Esophagus muscularis mucosa (tissue), 4 donors: ENCODE measurements around the gene STYXL2.

ENCODE experiments used
- EP300 ChIP-seq: sonication (generic); formaldehyde crosslinking; IDR thresholded peaks from one replicate; pipeline ENCODE4 v1.6.1; 2017; ENCODE audit warnings: antibody characterized with exemption
- POLR2A ChIP-seq: fragments of 450-650 bp; IDR thresholded peaks from one replicate; pipeline ENCODE4 v1.6.1; 2017; ENCODE audit warnings: antibody characterized with exemption, moderate library complexity, mild to moderate bottlenecking, low read depth
- POLR2AphosphoS5 ChIP-seq, 2 donors: sonication (generic); formaldehyde crosslinking; IDR thresholded peaks; one replicate each; pipeline ENCODE4 v1.6.1; 2017; ENCODE audit warnings: antibody characterized with exemption in 2 of 2
- TF ChIP-seq, protein P1 (sequence below), 3 experiments: fragments of 200-600 bp in 2 of 3; fragments of 450-650 bp in 1 of 3; sonication (generic) in 2 of 3; IDR thresholded peaks; one replicate each; pipeline ENCODE4 v1.5.1; 2017 to 2019; ENCODE audit warnings: antibody characterized with exemption in 3 of 3, mild to moderate bottlenecking in 2 of 3, moderate library complexity in 1 of 3

DNA sequence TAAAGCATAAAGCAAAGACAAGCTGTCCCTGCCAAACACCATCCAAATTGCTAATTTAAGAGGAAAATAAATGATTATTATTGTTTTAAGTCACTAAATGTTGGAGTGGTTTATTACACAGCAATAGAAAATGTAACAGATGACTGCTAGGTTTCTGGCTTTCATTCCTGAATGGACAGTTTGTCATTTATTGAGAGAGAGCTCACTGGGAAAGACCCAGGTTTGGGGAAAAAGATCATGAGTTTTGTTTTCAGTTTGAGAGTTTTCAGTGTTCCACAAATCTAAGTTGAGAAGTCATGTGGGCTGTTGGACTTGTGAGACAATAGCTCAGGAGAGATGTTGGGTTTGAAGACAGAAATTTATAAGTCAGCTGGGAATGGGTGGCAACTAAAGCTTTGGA, 9.1 kb upstream of the STYXL2 start:
- no peak for TF ChIP-seq POLR2AphosphoS5 (IDR thresholded peaks at IDR 0.05)
- TF ChIP-seq, protein P1, sequence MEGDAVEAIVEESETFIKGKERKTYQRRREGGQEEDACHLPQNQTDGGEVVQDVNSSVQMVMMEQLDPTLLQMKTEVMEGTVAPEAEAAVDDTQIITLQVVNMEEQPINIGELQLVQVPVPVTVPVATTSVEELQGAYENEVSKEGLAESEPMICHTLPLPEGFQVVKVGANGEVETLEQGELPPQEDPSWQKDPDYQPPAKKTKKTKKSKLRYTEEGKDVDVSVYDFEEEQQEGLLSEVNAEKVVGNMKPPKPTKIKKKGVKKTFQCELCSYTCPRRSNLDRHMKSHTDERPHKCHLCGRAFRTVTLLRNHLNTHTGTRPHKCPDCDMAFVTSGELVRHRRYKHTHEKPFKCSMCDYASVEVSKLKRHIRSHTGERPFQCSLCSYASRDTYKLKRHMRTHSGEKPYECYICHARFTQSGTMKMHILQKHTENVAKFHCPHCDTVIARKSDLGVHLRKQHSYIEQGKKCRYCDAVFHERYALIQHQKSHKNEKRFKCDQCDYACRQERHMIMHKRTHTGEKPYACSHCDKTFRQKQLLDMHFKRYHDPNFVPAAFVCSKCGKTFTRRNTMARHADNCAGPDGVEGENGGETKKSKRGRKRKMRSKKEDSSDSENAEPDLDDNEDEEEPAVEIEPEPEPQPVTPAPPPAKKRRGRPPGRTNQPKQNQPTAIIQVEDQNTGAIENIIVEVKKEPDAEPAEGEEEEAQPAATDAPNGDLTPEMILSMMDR (IDR thresholded peaks at IDR 0.05) = no peak
- no peak for TF ChIP-seq POLR2A
- TF ChIP-seq EP300 = no peak
